ENCODE results near the gene RGS7.
"Not testable (repeated sequence)": the region's sequence is repeated elsewhere in the genome, so short reads cannot be mapped to it uniquely, and the experiment has no call there.

RGS7 gene

DNA sequence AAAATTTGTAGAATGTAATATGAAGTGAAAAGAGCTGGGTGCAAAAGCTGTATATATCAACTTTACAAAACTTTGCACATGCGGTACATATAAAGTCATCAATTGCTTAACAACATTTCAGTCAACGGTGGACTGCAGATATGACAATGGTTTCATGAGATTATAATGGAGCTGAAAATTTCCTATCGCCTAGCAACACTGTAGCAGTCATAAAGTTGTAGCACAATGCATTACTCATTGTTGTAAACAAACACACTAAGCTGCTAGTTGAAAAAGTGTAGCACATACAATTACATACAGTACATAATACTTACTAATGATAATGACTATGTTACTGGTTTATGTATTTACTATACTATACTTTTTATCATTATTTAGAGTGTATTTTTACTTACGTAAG is 64.0 kb downstream of the RGS7 start:
- TF ChIP-seq, protein P1, sequence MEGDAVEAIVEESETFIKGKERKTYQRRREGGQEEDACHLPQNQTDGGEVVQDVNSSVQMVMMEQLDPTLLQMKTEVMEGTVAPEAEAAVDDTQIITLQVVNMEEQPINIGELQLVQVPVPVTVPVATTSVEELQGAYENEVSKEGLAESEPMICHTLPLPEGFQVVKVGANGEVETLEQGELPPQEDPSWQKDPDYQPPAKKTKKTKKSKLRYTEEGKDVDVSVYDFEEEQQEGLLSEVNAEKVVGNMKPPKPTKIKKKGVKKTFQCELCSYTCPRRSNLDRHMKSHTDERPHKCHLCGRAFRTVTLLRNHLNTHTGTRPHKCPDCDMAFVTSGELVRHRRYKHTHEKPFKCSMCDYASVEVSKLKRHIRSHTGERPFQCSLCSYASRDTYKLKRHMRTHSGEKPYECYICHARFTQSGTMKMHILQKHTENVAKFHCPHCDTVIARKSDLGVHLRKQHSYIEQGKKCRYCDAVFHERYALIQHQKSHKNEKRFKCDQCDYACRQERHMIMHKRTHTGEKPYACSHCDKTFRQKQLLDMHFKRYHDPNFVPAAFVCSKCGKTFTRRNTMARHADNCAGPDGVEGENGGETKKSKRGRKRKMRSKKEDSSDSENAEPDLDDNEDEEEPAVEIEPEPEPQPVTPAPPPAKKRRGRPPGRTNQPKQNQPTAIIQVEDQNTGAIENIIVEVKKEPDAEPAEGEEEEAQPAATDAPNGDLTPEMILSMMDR (IDR thresholded peaks at IDR 0.05; ENCODE audit: low read depth, low read length): no peak
- DNase-seq (ENCODE audit: extremely low read depth, low read depth): no peak

DNA sequence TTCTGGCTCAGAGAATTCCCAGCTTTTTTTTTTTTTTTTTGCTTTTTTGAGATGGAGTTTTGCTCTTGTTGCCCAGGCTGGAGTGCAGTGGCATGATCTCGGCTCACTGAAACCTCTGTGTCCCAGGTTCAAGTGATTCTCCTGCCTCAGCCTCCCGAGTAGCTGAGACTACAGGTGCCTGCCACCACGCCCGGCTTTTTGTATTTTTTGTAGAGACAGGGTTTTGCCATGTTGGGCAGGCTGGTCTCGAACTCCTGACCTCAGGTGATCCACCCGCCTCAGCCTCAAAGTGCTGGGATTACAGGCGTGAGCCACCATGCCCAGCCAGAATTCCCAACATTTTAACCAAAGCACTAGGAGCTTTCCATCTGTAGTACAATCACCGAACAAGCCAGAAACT is 65.5 kb downstream of the RGS7 start:
- DNase-seq (ENCODE audit: extremely low read depth, low read depth): not testable (repeated sequence)

DNA sequence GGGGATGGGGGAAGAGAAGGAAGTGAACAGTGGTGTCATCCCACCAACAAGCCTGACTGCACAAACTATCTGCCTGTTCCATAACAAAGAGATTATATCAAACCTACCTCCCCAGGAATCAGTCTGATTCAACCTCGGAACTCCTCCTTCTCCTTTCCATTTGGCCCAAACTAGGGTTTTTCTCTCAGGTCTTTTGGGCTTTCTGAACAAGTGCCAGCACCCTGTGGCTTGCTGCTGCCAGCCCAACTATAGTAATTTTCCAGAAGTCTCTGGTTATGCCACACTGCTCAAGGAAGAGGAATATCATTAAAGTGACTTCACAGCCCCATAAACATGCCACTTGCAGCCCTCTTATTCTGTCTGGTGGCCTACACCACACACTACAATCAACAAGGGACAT is 70.5 kb downstream of the RGS7 start:
- TF ChIP-seq, protein P1 (IDR thresholded peaks at IDR 0.05; ENCODE audit: low read depth, low read length): no peak
- DNase-seq (ENCODE audit: extremely low read depth, low read depth): no peak

DNA sequence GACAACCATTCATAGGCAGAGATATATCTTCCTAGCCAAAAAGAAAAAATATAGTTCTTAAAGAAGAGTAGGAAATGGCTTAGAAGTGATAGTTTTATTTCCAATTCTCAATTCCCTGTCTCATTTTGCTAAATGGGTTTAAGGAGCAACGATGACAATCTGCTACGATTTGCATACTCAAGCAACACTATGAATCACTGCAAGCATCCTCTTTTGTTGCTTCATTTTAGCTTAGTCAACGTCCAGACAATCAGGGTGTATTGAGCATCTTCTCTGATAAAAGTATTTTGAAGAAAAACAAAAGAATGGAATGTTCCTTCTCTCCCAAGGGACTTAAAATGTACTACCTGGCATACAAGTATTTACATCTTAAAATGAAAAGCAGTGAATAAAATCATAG is 80.6 kb downstream of the RGS7 start:
- TF ChIP-seq, protein P1 (IDR thresholded peaks at IDR 0.05; ENCODE audit: low read depth, low read length): no peak
- no peak for DNase-seq (ENCODE audit: extremely low read depth, low read depth)

DNA sequence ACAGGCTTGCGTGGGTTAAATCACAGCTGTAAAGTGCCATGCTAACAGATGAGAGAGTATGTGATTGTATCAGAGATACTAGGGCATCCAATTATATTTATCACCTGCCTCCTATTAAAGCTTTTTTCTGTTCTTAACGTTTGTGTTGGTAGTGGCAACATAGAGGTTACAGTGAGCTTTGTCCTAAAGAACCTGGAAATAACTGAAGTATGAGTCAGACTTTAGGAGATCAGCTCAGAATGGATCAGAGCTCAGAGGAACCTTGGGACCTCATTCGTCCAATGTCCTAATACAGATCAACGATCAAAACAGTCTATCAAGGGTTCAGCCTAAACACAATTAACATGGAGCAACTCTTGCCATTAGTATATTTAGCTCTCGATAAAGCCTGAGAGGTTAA is 81.0 kb downstream of the RGS7 start:
- TF ChIP-seq, protein P1 (IDR thresholded peaks at IDR 0.05; ENCODE audit: low read depth, low read length): no peak
- no peak for DNase-seq (ENCODE audit: extremely low read depth, low read depth)

DNA sequence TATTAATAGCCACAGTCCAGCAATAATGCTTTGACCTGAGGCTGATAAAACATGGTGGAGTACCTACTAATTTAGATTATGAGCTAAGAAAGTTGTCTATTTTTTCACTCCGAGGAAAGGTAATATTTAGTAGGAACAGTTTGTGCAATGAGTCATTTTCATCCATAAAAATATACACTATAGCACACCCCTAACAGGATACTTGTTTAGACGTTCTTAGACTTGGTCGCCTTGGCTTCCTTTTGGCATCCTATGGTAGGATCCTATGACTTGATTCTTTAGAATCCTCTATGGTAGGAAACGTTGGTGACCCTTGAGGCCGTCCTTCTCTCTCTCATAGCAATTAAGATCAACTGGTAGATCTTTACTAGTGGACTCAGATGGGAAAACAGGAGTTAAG is 81.8 kb downstream of the RGS7 start:
- DNase-seq (ENCODE audit: extremely low read depth, low read depth): no peak
- TF ChIP-seq, protein P1 (IDR thresholded peaks at IDR 0.05; ENCODE audit: low read depth, low read length): no peak

DNA sequence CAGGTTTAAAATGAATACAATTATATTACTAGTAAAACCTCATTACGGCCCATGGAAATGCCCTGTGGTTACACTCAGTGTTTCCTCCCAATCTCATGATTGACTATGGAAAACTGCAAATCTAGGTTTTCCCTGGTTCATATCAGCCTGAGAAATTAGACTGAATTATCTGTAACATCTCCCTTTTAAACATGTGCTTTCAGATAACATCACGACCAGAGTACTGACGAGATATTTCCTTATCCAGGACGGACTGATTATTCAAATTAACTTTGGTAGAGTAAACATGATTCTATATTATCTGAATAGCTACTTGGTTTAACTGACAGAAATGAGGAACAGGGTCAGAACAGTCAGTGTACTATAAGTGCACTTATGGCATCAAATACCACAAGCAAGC is 82.3 kb downstream of the RGS7 start:
- no peak for DNase-seq (ENCODE audit: extremely low read depth, low read depth)
- TF ChIP-seq, protein P1 (IDR thresholded peaks at IDR 0.05; ENCODE audit: low read depth, low read length): no peak

DNA sequence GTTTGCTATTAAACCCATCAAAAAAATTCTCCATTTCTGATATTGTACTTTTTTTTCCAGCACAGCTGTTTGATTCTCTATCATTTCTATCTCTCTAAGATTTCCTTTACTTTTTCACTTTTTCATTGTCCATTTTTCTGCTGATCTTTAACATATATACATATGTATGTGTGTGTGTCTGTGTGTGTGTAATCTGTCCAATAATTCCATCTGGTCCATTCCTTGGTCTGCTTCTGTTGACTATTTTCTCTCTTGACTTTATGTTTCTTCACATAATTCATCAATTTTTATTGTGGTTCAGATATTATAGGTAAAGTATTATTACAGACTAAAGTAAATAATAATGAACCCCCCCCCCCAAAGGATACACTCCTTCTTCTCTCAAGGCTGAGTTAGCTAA is 84.2 kb downstream of the RGS7 start:
- no peak for DNase-seq (ENCODE audit: extremely low read depth, low read depth)

More for the DNA sequence above, 84.2 kb downstream of the RGS7 start:
- TF ChIP-seq, protein P1 (IDR thresholded peaks at IDR 0.05; ENCODE audit: low read depth, low read length): no peak
